Osteocyte (in vitro differentiated cells): ENCODE measurements around the gene PRDM8. TPM values are rescaled to one million over a fixed set of nuclear protein-coding genes. Genes with fewer than 3 reads are reported as not detected.
"Not testable (repeated sequence)": the region's sequence is repeated elsewhere in the genome, so short reads cannot be mapped to it uniquely, and the experiment has no call there.

Experiments
- DNase-seq: peaks from one replicate; pipeline ENCODE4 v3.0.0; 2021; ENCODE audit warnings: mixed read lengths; ENCODE audit not compliant: unreplicated experiment; ENCODE audit errors: extremely low spot score
- H3K27ac Mint-ChIP-seq: one replicate; pipeline ENCODE4 v1.8.0; 2021; ENCODE audit warnings: mild to moderate bottlenecking, mixed read lengths; ENCODE audit not compliant: unreplicated experiment
- H3K27me3 Mint-ChIP-seq: one replicate; pipeline ENCODE4 v1.8.0; 2021; ENCODE audit warnings: mixed read lengths; ENCODE audit not compliant: unreplicated experiment
- H3K36me3 Mint-ChIP-seq: one replicate; pipeline ENCODE4 v1.8.0; 2021; ENCODE audit warnings: mixed read lengths; ENCODE audit not compliant: unreplicated experiment
- H3K4me1 Mint-ChIP-seq: one replicate; pipeline ENCODE4 v1.8.0; 2021; ENCODE audit warnings: mixed read lengths; ENCODE audit not compliant: unreplicated experiment
- H3K4me3 Mint-ChIP-seq: one replicate; pipeline ENCODE4 v1.8.0; 2021; ENCODE audit warnings: mild to moderate bottlenecking, moderate library complexity, mixed read lengths; ENCODE audit not compliant: unreplicated experiment
- H3K9me3 Mint-ChIP-seq: one replicate; pipeline ENCODE4 v1.8.0; 2021; ENCODE audit warnings: mixed read lengths; ENCODE audit not compliant: unreplicated experiment
- CTCF ChIP-seq: fragments of 200-600 bp; sonication (generic); IDR thresholded peaks from 2 replicates; pipeline ENCODE4 v1.5.0; 2021; ENCODE audit warnings: antibody characterized with exemption, mild to moderate bottlenecking, moderate library complexity
- total RNA-seq: library from RNA; stranded (reverse); gene quantifications from 2 replicates; pipeline ENCODE4 v1.2.1, GENCODE V29; 2021

Gene PRDM8
- total RNA-seq, 1 donor from 2014 or later: 0.13 TPM

- DNase-seq: no peak
- no peaks in the 10 kb centered on the region for H3K4me1 Mint-ChIP-seq
These were observed 26.1 kb upstream of the PRDM8 start for GRCh38 chr4:80171251-80171650.

DNA sequence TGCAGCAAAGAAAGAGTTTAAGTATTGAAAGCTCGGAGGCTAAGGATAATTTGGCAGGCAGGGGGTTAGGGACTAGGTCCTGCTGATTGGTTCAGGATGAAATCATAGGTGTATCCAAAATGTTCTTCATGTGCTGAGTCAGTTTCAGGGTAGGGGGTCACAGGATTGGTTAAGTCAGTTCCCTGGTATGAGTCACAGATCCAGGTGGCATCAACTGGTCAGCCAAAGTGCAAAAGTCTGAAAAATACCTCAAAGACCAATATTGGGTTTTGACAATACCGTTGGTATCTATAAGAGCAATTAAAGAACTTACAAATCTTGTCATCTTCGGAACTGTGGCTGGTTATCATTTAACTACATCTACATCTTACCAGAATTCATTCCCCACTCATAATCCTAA is 25.6 kb upstream of the PRDM8 start:
- Mint-ChIP-seq H3K27ac (no peak overlapping the region), H3K4me3 (no peak overlapping the region), H3K27me3 (peaks cover 68% of the 10 kb centered on the region), H3K9me3 (no peaks in the 10 kb centered on the region), H3K36me3 (no peaks in the 10 kb centered on the region), H3K4me1 (no peaks in the 10 kb centered on the region)
- no peak for DNase-seq
- TF ChIP-seq CTCF: no peak

More at GRCh38 chr4:80171251-80171650, 26.1 kb upstream of the PRDM8 start:
- no peak for TF ChIP-seq CTCF
- Mint-ChIP-seq H3K36me3 (no peaks in the 10 kb centered on the region), H3K27ac (no peak overlapping the region), H3K4me3 (no peak overlapping the region), H3K27me3 (peaks cover 69% of the 10 kb centered on the region), H3K9me3 (no peaks in the 10 kb centered on the region)

GRCh38 chr4:80172203-80172602 is 25.1 kb upstream of the PRDM8 start:
- no peaks in the 10 kb centered on the region for H3K36me3 Mint-ChIP-seq
- no peak overlapping the region for H3K4me3 Mint-ChIP-seq
- peaks cover 67% of the 10 kb centered on the region for H3K27me3 Mint-ChIP-seq
- no peaks in the 10 kb centered on the region for H3K4me1 Mint-ChIP-seq
- no peaks in the 10 kb centered on the region for H3K9me3 Mint-ChIP-seq
- no peak for DNase-seq
- TF ChIP-seq CTCF: no peak
- H3K27ac Mint-ChIP-seq: no peak overlapping the region

DNA sequence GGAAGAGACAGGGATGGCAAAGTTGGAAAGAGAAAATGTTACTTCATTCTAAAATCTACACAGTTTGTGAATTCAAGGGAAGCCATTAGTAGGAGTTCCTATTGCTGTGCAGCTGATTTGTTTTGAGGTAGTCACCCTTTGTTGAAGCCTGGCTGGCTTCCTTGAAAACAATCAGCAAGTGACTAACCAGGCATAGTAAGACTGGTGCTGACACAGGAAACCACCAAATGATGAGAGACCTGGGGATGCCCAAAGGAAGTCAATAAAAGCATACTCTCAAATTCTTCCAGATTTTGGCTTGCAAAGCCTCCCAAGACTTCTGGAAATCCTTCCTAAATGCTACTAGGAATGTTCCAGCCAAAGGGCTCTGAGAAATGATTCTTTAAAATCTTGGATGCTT is 23.9 kb upstream of the PRDM8 start:
- Mint-ChIP-seq H3K4me3 (no peak overlapping the region), H3K27ac (no peak overlapping the region), H3K9me3 (no peaks in the 10 kb centered on the region), H3K4me1 (no peaks in the 10 kb centered on the region), H3K27me3 (peaks cover 55% of the 10 kb centered on the region), H3K36me3 (no peaks in the 10 kb centered on the region)
- no peak for TF ChIP-seq CTCF
- DNase-seq: no peak

- no peaks in the 10 kb centered on the region for H3K4me1 Mint-ChIP-seq
- no peak for DNase-seq
- no peak overlapping the region for H3K4me3 Mint-ChIP-seq
- H3K36me3 Mint-ChIP-seq: no peaks in the 10 kb centered on the region
- H3K27me3 Mint-ChIP-seq: peaks cover 51% of the 10 kb centered on the region
- no peaks in the 10 kb centered on the region for H3K9me3 Mint-ChIP-seq
- H3K27ac Mint-ChIP-seq: no peak overlapping the region
- no peak for TF ChIP-seq CTCF
These were observed 23.5 kb upstream of the PRDM8 start for GRCh38 chr4:80173841-80174240.

- not testable (repeated sequence) for H3K36me3 Mint-ChIP-seq, H3K4me3 Mint-ChIP-seq, DNase-seq, H3K27ac Mint-ChIP-seq, H3K4me1 Mint-ChIP-seq, H3K9me3 Mint-ChIP-seq
- H3K27me3 Mint-ChIP-seq: peaks cover 34% of the 10 kb centered on the region
These were observed 19.5 kb upstream of the PRDM8 start for GRCh38 chr4:80177793-80178192.
